ENCODE results near the gene AHNAK. TPM values are rescaled to one million over a fixed set of nuclear protein-coding genes. Genes with fewer than 3 reads are reported as not detected.

AHNAK gene
- total RNA-seq, 1 donor from 2014 or later: 136 TPM

- Mint-ChIP-seq H3K9me3 (ENCODE audit: unreplicated experiment) (no peaks in the 10 kb centered on the region), H3K27ac (ENCODE audit: unreplicated experiment) (no peak overlapping the region), H3K4me1 (ENCODE audit: unreplicated experiment) (peaks cover 3% of the 10 kb centered on the region), H3K27me3 (ENCODE audit: unreplicated experiment) (peaks cover 3% of the 10 kb centered on the region), H3K36me3 (ENCODE audit: low read depth, unreplicated experiment) (no peaks in the 10 kb centered on the region), H3K4me3 (ENCODE audit: unreplicated experiment) (no peak overlapping the region)
- DNase-seq (ENCODE audit: low spot score): no peak
- TF ChIP-seq CTCF (IDR thresholded peaks at IDR 0.05; ENCODE audit: unreplicated experiment): no peak
Measured at GRCh38 chr11:62496676-62497075, 49.9 kb downstream of the AHNAK start.

- DNase-seq (ENCODE audit: low spot score): no peak
- no peak overlapping the region for H3K27ac Mint-ChIP-seq (ENCODE audit: unreplicated experiment)
- no peak overlapping the region for H3K4me3 Mint-ChIP-seq (ENCODE audit: unreplicated experiment)
- H3K9me3 Mint-ChIP-seq (ENCODE audit: unreplicated experiment): no peaks in the 10 kb centered on the region
- no peaks in the 10 kb centered on the region for H3K4me1 Mint-ChIP-seq (ENCODE audit: unreplicated experiment)
- no peak for TF ChIP-seq CTCF (IDR thresholded peaks at IDR 0.05; ENCODE audit: unreplicated experiment)
- peaks cover 2% of the 10 kb centered on the region for H3K27me3 Mint-ChIP-seq (ENCODE audit: unreplicated experiment)
- no peaks in the 10 kb centered on the region for H3K36me3 Mint-ChIP-seq (ENCODE audit: low read depth, unreplicated experiment)
Measured at GRCh38 chr11:62494246-62494645, 52.4 kb downstream of the AHNAK start.

GRCh38 chr11:62493801-62494200 lies 52.8 kb downstream of the AHNAK start:
- DNase-seq (ENCODE audit: low spot score): no peak
- H3K27me3 Mint-ChIP-seq (ENCODE audit: unreplicated experiment): peaks cover 2% of the 10 kb centered on the region
- no peaks in the 10 kb centered on the region for H3K9me3 Mint-ChIP-seq (ENCODE audit: unreplicated experiment)
- H3K27ac Mint-ChIP-seq (ENCODE audit: unreplicated experiment): no peak overlapping the region
- no peaks in the 10 kb centered on the region for H3K4me1 Mint-ChIP-seq (ENCODE audit: unreplicated experiment)
- H3K4me3 Mint-ChIP-seq (ENCODE audit: unreplicated experiment): no peak overlapping the region
- H3K36me3 Mint-ChIP-seq (ENCODE audit: low read depth, unreplicated experiment): no peaks in the 10 kb centered on the region
- no peak for TF ChIP-seq CTCF (IDR thresholded peaks at IDR 0.05; ENCODE audit: unreplicated experiment)

- Mint-ChIP-seq H3K4me1 (ENCODE audit: unreplicated experiment) (peaks cover 4% of the 10 kb centered on the region), H3K27ac (ENCODE audit: unreplicated experiment) (no peak overlapping the region), H3K36me3 (ENCODE audit: low read depth, unreplicated experiment) (no peaks in the 10 kb centered on the region), H3K27me3 (ENCODE audit: unreplicated experiment) (peaks cover 2% of the 10 kb centered on the region), H3K4me3 (ENCODE audit: unreplicated experiment) (no peak overlapping the region), H3K9me3 (ENCODE audit: unreplicated experiment) (no peaks in the 10 kb centered on the region)
- TF ChIP-seq CTCF (IDR thresholded peaks at IDR 0.05; ENCODE audit: unreplicated experiment): no peak
- DNase-seq (ENCODE audit: low spot score): no peak
Measured at GRCh38 chr11:62492586-62492985, 54.0 kb downstream of the AHNAK start.

- TF ChIP-seq CTCF (IDR thresholded peaks at IDR 0.05; ENCODE audit: unreplicated experiment): no peak
- no peak for DNase-seq (ENCODE audit: low spot score)
- Mint-ChIP-seq H3K27ac (ENCODE audit: unreplicated experiment) (no peak overlapping the region), H3K36me3 (ENCODE audit: low read depth, unreplicated experiment) (no peaks in the 10 kb centered on the region), H3K27me3 (ENCODE audit: unreplicated experiment) (peaks cover 2% of the 10 kb centered on the region), H3K9me3 (ENCODE audit: unreplicated experiment) (no peaks in the 10 kb centered on the region), H3K4me3 (ENCODE audit: unreplicated experiment) (no peak overlapping the region), H3K4me1 (ENCODE audit: unreplicated experiment) (peaks cover 13% of the 10 kb centered on the region)
Measured at GRCh38 chr11:62491571-62492329, 54.9 kb downstream of the AHNAK start.
